ENCODE measurements around the gene SET. TPM values are rescaled to one million over a fixed set of nuclear protein-coding genes. Genes with fewer than 3 reads are reported as not detected.

The SET gene
- total RNA-seq = 809 and 899 TPM in 2 replicates

GRCh38 chr9:128688501-128689292, at the start of gene SET:
SET (plus strand) TSS chr9:128689222; CDS start chr9:128689583, 361 bp downstream.

GRCh38 chr9:128656416-128657343, 32.3 kb upstream of the SET start, which contains the start of gene DYNC2I2:
DYNC2I2 (minus strand) TSS chr9:128656847; CDS start chr9:128656726, 121 bp downstream.

GRCh38 chr9:128702445-128702948, 13.5 kb downstream of the SET start, which contains the start of gene PKN3:
PKN3 (plus strand) TSS chr9:128702503; CDS start chr9:128702916, 413 bp downstream.

GRCh38 chr9:128723866-128724743, 35.1 kb downstream of the SET start, which contains the start of gene ZDHHC12:
ZDHHC12 (minus strand) TSS chr9:128724127; CDS start chr9:128724093, 34 bp downstream.

Other genes with a start within 250 kb of the SET start
- 22.2 and 30.3 TPM in 2 replicates for gene ODF2, start 233.2 kb upstream of the SET start, total RNA-seq
- 29.4 and 32.5 TPM in 2 replicates for gene GLE1, start 184.5 kb upstream of the SET start, total RNA-seq
- 251 and 317 TPM in 2 replicates for gene SPTAN1, start 136.6 kb upstream of the SET start, total RNA-seq
- gene DYNC2I2, start 32.4 kb upstream of the SET start, total RNA-seq = 23.1 and 28.4 TPM in 2 replicates
- gene PKN3, start 13.3 kb downstream of the SET start, total RNA-seq = 1.1 and 1.4 TPM in 2 replicates
- gene ZDHHC12, start 34.9 kb downstream of the SET start, total RNA-seq = 33.8 and 47.3 TPM in 2 replicates
- gene ZER1, start 82.7 kb downstream of the SET start, total RNA-seq = 13.0 and 30.2 TPM in 2 replicates
- 12.0 and 18.2 TPM in 2 replicates for gene TBC1D13, start 98.0 kb downstream of the SET start, total RNA-seq
- 17.6 and 34.9 TPM in 2 replicates for gene ENDOG, start 129.3 kb downstream of the SET start, total RNA-seq
- 11.3 and 18.1 TPM in 2 replicates for gene SPOUT1, start 140.6 kb downstream of the SET start, total RNA-seq
- 8.2 and 9.1 TPM in 2 replicates for gene KYAT1, start 192.7 kb downstream of the SET start, total RNA-seq
- 294 and 307 TPM in 2 replicates for gene LRRC8A, start 192.9 kb downstream of the SET start, total RNA-seq
- gene PHYHD1, start 231.8 kb downstream of the SET start, total RNA-seq = 1.3 and 1.7 TPM in 2 replicates

All from nasal cavity respiratory epithelium epithelial cell of viscerocranial mucosa (primary cell).